Anterior cingulate cortex (tissue), 58 donors: Measurements from ENCODE around the gene THSD7B.
A peak's percentile ranks its signal among the peaks of the same experiment; 100 is the strongest.
"Not testable (repeated sequence)": the region's sequence is repeated elsewhere in the genome, so short reads cannot be mapped to it uniquely, and the experiment has no call there.

ENCODE experiments used
- DNase-seq, 58 donors: peaks; one replicate each; lab custom pipeline; 2025; lab: John Stamatoyannopoulos, UW

THSD7B gene

DNA sequence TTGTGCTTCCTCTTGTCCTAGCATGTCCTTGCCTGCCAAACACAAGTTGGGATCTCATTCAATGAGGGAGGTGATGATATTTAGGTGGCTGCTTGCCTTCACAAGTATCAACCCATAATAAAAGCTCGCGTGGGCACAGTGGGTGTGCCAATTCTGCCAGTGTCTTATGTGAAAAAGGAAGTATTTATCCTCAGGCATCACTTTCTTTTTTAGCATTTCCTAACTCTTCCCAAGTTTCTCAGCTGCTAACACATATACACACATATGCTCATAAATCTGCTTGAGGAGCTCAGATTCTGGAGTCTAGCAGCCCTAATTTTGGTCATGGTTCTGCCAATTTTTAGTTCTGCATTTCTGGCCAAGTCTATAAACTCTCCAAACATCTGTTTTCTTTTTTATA is 879.4 kb downstream of the THSD7B start:
- peak in 30 of 58 donors; percentile 0 to 58 (median 12) for DNase-seq

DNA sequence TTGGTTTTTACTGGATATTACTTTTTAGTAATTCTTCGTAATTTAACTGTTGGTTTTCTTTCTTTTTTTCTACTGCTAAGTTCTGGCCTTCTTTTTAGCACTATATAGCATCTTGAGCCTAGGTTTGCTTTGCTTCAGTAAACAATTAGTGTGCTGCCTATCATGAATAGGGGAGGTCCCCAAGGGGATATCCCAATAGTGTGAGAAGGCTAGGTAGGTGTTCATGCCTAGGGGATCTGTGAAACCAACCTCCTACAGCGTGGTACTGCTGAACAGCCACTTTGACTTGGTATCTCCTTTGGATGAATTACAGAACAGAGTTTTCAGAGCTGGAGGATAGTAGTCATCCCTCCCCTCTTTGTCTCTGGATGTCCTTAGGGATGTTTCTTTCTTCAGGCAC is 888.7 kb downstream of the THSD7B start:
- no peak for DNase-seq

DNA sequence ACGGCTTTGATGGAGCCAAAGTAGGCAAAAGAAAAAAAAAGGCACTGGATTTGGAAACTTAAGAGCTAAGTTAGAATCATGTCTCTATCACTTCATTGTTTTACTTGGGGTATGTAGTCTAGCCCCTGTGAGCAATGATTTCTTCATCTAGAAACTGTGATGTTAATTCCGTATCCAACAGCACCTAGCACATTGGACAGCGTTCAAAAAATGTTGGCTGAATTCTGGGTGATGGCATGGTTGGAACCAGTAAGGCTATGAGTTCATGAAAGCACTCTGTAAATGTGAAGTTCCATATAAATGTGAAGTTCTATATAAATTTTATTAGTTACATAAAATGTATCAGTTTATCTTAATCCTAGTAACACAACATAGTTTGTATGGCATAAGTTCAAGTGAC is 890.5 kb downstream of the THSD7B start:
- DNase-seq: no peak

DNA sequence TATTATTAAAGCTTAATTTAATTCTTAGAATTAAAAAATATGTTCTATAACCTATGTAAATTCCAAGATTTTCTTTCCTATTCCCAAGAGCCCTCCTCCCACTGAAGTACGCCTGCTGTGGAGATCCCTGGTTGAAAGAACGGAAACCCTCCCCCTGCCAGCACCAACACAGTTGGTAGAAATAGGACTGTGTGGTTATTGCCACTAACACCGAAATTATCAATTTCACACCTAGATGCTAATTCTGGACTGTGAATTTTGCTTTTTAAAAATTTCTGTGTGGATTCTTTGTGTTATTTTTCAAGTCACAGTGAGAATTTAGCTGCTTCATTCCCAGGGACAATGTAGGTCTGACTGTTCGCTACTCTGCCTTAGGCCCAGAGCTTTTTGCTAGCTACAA is 893.1 kb downstream of the THSD7B start:
- no peak for DNase-seq

DNA sequence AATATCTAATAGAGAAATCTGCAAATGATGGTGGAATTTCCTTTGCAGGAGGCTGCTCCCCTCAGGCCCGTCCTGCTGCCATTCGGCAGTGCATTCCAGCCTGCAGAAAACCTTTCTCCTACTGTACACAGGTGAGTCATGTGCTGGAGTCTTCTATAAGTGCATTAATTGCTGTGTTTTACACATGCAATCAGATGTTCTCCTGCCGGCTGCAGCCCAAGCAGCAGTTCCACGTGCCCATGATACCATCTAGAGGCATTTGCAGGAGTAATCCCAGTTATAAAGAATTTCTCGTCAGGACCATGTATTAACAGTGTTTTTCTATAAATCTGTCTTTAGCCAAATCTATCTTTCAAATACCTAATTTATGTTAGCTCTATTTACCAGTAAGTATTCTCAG is 894.3 kb downstream of the THSD7B start:
- peak in 8 of 58 donors; percentile 0 to 33 (median 4) for DNase-seq

DNA sequence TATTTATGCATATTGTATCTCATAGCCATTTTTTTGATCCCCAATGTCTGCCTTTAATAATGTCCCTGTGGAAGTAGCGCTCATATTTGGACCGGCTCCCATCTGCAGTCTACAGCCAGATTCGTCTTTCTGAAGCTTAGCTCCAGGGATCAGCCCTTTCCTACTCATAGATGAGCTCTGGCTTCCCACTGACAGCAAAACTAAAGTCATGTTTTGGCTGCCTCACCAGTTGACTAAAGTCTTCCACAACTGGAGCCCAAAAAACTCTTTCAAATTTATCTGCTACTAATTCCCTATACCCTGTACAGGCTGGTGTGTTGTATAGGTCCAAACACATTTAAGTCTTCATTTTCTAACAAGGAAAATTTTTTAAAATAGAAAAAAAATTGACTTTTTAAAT is 904.8 kb downstream of the THSD7B start:
- DNase-seq: no peak

DNA sequence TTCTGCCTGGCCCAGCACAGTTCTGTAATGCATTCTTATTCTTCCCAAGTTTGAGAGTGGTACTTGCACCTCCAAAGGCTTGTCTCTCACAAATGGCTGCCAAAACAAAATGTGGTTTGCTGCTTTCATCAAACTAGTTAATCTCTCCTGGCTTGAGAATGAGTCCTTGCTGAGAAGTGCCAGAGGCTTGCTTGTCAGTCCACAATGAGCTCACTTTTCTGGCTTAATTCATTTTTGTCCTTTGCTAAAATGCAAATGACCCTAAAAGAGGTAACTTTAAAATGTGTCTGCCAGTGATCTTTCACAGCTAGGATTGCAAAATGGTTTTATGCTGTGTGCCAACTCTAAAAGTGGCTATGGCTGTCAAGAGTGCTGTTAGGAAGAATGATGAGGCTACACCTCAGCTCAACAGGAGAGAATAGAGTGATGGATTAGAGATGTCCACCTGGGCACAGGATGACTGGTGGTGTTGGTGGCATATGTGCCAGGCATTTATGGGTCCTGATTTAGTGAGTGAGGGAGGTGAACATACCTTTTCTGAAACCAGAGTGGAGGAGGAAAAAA is 907.7 kb downstream of the THSD7B start:
- no peak for DNase-seq

DNA sequence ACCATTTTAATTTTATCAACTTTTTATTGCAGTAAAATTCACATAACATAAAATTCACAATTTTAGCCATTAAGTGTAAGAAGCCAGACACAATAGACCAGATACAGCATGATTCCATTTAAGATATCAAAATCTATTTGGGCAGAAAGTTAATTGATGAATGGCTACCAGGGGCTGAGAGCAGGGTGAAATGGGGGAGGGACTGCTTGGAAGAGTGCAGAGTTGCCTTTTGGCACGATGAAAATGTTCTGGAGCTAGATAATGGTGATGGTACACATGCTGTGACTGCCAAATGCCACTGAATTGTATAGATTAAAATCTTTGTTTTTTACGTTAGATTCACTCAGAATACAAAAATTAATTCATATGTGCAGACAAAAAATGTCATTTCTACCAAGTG is 909.6 kb downstream of the THSD7B start:
- DNase-seq: no peak

DNA sequence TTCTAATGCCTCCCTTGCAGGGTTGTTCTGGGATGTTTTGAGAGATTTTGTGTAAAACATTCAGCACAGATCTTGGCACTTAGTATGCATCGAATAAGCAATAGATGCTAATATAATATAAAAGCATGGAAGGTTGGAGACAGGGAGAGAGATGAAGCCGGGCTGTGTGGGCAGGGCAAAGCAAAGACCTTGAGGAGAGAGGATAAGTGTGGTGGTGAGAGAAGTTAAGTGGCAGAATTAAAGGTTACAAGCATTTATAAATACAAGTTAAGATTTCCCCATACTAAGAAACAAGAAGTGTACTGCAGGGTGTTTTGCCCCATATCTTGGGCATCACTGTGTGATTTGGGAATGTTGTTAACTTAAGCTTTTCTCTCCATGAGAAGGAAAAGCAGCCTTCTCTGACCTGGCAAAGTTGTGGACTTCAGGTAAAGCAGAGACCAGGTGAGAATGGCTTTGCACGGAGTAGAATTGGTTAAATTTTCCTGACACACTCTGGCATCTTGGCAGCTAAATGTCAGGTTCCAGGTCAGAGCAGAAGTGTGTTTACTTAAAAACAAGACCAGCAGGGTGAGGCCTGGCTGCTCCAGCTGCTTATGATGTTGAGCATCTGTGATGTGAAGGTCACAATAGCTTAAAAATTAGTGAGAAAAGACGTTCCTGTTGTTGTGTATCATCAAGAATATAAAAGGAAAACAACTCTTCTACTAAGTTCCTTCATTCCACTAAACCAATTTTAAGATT is 910.4 kb downstream of the THSD7B start:
- DNase-seq: no peak

DNA sequence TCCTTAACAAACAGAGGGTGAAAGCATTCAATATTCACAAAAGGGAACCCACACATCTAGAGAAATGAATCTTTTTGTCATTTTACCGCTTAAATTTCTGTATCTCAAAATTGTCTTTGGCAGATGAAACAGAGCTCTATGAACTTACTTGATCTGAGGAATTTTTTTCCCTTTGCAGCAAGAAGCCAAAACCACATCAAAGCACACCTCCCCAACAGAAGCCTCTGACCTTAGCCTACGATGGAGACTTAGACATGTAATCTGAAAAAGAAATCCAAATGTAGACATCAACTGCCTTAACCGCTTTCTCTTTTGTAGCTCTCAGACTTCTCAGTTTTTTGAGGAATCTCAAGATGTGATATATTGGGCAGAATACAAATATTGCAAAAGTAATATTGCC is 911.0 kb downstream of the THSD7B start:
- no peak for DNase-seq

DNA sequence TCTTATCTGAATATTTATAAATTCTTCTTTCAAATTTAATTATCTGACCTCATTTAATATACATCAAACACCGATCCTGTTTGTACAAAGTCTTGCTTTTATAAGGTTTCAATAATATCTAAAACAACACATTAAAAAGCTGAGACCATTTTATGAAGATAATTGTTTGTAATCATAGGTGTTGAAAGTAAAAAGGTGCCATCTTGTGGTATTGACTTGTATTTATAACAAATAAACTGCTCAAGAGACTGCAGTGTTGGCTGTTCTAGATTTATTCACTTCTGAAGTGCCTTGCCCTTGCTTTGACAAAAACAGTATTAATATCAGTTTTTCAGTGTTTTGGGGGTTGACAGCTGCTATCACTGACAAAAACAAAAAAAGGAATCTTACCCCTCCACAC is 912.1 kb downstream of the THSD7B start:
- no peak for DNase-seq

DNA sequence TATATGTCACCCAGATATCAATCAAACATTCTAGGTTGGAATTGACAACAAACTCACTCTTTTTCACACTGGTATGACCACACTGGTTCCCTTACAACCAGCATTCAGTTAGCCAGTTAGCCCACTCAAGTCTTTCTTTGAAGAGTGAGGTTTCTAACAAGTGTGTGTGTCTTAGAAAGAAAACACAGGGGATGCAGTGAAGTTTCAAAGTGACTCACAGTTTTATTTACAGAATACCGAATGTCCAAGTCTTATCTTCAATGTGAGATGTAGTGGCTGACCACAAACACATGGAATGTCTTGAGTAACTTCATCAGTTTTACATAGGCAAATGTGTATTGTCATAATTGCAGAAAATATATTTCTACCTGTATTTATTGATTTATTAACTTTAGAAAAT is 924.2 kb downstream of the THSD7B start:
- DNase-seq: no peak

DNA sequence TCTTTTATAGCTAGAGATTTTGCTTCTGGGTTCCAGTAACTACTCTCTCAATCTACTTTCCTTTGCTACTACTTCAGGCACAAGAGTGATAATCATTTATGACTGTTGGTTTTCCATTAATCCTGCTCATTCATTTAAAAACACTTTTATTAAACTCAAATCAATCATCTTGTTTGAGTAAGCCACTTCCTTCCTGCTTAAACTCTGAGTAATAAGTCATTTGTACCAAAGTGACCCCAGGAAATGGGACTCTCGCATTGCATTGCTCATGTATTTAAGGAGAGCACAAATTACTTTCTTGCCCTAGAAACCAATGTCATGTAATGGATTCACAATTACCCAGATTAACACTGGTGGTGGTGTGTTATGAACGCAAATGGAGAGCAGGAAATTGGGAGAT is 928.2 kb downstream of the THSD7B start:
- DNase-seq: no peak

DNA sequence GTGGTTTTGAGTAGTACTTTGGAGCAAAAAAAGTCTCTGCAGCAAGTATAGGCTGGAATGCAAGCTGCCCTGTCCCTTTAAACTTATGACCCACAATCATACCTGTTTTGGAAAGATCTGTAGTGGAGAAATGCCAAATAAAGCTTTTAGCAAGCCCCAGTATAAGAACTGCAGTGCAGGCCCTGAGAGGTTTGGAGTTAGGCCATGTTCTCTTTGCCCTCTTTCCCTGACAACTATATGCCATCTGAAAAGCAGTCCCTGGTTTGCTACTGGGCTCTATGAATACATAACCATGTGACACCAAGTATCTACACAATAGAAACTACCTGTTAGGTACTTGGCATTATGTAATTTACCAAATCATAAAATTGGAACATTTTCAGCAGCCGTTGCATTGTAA is 931.6 kb downstream of the THSD7B start:
- no peak for DNase-seq

DNA sequence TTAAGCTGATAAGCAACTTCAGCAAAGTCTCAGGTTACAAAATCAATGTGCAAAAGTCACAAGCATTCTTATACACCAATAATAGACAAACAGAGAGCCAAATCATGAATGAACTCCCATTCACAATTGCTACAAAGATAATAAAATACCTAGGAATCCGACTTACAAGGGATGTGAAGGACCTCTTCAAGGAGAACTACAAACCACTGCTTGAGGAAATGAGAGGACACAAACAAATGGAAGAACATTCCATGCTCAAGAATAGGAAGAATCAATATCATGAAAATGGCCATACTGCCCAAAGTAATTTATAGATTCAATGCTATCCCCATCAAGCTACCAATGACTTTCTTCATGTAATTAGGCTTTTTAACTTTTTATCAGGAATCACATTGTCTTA is 934.9 kb downstream of the THSD7B start:
- not testable (repeated sequence) for DNase-seq

DNA sequence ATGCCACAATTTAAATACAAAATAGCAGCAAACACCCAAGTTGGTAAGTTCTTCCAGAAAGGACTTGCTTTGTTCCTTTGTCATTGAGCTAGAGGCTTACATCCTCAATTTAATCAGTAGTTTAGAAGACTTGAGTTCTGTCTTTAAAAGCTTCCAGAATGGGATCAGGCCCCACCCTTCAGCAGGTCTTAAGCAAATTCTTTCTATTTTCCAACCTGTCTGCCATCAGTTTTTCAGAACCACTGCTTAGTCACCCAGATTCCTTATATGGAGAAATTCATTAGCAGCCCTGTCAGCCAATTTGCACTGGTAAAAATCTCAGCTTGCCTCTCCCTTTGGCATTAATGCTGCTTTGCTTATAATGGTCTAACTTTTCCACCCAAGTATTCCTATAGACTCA is 935.3 kb downstream of the THSD7B start:
- no peak for DNase-seq

DNA sequence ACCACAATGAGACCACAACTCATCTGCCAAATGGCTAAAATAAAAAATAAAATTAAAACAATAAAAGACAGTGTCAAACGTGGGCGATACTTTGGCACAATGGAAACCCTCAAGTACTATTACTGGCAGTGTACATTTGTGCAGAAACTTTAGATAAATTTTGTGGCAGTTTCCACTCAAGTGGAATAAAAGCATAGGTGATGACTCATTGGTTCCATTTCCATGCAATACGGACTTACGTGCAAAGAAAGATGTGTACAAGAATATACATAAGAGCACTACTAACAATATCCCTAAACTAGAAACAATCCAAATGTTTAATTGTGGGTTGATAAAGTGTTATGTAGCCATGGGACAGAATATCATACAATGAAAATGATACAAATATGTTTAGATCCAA is 940.0 kb downstream of the THSD7B start:
- DNase-seq: no peak

DNA sequence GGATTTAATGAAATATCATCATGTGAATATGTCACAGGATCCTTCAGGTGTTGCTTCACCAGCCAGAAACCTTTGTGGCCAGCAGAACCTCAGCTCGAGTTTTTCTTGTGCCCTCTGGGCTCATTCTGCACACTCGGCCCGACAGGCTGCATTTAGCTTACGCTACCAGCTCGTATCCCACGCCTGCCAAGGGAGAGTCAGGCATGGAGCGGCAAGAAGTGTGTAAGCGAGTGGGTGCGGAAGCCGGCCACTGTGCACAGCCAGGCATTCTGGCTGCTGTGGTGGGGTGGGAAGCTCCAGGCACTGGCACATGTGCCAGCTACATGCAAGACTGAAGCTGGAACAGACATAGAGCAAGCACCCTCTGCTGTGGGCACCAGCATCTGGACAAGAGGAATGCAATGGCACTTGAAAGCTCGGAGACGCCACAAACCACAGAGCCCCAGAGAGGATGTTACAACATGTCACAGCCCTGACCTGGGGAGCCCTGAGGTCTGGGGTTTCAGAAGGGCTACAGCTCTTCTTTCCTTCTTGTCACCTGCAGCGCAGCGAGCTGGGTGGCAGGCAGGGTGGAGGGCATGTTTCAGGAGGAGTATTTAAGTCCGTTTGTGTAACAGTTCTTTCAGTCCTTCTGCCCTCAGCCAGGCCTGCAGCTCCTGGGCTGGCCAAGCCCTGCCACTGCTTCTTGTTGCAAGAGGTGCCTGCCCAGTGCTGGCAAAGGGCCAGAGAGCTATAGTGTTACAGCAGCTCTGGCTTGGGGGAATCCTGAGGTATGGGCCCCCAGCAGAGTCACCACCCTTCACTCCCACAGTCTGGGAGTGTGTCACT is 941.7 kb downstream of the THSD7B start:
- peak in 10 of 58 donors; percentile 0 to 18 (median 5) for DNase-seq

DNA sequence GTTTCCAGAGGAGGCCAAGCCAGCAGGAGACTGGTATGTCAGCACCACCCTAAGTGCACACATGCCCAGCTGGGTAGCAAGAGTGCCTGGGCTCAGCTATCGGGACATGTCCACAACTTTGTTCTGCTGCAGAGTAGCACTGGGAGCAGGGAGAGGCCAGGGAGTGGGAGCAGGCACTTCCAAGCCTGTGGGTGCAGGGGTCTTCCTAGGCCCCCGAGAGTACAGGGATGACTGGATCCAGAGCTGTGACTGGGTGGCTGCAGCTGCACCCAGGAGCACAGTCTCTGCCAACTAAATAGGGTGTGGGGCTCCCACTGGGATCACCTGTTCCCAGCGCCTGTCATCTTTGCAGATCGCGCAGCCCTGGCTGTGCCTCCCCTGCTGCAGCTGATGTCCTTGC is 943.0 kb downstream of the THSD7B start:
- DNase-seq: no peak

DNA sequence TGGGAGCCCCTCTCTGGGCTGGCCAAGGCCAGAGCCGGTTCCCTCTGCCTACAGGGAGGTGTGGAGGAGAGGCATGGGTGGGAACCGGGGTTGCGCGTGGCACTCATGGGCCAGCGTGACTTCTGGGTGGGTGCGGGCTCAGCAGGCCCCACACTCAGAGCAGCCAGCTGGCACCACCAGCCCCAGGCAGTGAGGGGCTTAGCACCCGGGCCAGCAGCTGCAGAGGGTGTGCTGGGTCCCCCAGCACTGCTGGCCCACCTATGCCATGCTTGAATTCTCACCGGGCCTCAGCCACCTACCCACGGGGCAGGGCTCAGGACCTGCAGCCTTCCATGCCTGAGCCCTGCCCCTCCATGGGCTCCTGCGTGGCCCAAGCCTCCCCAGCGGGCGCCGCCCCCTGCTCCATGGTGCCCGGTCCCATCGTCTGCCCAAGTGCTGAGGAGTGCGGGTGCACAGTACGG is 950.4 kb downstream of the THSD7B start:
- no peak for DNase-seq

DNA sequence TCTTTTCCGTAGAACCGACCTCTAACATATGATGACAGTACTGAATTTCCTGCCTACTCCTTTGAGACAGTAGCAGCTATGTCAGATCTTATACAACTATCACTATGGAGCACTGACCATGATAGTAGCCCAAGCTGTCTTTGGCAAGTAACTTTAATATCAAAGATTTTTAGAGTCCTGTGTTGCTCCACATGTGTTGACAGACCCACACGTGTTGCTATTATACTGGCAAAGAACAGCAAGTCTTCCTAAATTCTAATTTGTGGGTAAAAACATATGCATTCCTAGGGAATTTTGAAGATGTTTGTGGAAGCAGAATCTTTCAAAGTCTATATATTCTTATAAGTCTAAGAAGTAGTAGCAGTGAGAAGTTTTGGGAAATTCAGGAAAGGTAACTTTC is 953.4 kb downstream of the THSD7B start:
- no peak for DNase-seq

DNA sequence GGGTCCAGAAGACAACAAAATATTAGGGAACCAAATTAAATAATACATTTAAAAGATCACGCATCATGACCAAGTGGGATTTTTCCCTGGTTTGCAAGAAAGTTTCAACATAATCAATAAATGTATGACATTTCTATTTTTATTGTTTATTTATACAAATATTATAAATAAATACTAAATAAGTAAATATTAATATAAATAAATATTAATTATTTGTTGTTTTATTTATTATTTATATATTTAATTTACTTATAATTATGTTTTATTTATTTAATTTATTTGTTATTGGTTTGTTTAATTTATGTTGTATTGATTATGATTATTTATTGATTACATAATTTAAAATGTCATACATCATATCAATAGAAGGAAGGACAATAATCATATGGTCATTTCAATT is 956.4 kb downstream of the THSD7B start:
- no peak for DNase-seq
